HG02610 (cell line): Measurements from ENCODE around the gene PIM3.

Source experiments
- ATAC-seq: cut with Tn5 transposase; IDR thresholded peaks from one replicate; pipeline ENCODE4 v1.9.1; 2021; ENCODE audit warnings: mild to moderate bottlenecking, moderate library complexity; ENCODE audit not compliant: unreplicated experiment

PIM3 gene

DNA sequence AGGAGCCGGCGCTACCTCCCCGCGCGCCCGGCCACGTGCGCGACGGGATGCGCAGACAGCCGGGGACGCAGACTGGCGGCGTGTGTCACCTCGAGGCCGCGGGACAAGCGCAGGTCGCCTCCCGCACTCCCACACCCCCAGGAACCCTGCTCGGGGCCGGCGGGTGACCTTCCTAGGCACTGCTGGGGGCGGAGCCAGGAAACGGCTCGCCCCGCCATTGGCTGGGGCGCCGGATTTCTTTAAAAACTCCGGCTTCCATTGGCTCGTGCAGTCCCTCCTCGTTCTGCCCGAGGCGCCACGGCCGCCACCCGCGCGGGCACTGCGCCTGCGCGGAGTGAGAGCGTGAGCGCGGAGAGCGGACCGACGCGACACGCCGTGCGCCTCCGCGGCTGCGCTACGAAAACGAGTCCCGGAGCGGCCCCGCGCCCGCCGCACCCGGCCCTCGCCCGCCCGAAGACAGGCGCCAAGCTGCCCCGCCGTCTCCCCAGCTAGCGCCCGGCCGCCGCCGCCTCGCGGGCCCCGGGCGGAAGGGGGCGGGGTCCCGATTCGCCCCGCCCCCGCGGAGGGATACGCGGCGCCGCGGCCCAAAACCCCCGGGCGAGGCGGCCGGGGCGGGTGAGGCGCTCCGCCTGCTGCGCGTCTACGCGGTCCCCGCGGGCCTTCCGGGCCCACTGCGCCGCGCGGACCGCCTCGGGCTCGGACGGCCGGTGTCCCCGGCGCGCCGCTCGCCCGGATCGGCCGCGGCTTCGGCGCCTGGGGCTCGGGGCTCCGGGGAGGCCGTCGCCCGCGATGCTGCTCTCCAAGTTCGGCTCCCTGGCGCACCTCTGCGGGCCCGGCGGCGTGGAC lies at the start of gene PIM3:
PIM3 (plus strand) TSS at position 614 of the 846 bp plus-strand sequence; CDS start at position 790, 176 bp downstream.
- ATAC-seq: peak; percentile 60

DNA sequence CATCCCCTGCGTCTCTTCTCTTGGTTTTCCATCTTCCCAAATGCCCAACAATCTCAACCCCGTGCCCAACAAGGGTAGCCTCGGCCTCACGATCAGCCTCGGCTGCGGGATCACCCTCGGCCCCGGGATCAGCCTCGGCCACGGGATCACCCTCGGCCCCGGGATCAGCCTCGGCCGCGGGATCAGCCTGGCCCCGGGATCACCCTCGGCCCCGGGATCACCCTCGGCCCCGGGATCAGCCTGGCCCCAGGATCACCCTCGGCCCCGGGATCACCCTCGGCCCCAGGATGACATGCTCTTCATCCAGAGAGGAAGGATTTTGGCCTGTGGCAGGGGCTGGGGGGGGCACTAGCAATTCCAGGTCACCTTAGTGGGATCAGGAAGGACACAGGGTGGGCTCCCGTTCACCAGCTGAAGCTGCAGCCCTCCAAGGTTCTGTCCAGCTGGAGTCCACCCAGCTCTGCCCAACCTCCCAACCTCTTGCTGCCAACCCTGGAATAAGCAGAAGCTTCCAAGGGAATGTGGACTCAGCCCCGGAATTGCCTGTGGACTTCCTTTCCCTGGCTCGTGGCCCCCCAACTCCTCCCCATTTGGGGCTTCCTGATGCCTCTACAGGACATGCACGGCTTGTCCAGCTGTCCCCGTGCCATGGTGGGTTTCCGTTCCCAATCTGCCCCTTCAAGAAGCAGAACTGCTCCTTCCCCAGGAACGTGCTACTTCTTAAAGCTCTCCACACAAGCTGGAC lies 48.5 kb upstream of the PIM3 start:
- no peak for ATAC-seq

DNA sequence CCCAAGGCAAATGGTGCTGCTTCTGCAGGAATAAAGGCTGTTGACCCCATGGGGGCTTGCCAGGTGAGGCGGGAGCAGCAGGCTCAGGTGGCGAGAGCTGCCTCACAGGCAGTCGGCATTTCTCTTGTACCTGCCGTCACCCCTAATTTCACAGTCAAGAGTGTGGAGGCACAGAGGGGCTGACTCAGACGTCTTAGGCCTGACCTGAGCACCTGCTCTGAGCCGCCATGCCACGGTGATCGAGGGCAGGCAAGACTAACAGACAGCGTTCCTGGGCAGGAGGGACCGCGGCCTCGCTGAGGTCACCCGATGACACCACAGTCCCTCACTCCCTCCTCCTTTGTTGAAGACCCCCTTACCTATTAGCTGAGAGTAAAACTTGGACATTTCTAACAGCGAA lies 47.5 kb upstream of the PIM3 start:
- ATAC-seq: no peak

DNA sequence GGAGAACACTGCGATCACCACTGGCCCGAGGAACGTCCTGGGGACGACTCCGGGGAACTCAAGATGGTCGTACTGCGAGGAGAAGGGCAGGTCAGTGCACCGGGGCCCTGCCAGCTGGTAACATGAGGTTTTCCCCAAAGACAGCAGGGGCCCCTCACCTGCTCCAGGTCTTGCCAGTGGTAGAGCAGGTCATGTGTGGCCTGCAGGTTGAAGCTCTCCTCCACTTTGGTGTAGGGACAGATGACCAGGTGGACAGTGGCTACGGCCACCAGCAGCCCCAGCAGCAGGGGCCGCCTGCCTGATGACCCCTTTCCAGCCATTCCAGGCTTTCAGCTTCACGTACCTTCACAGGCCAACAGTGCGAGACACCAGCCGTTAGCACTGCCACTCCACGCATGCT lies 47.1 kb upstream of the PIM3 start:
- ATAC-seq: no peak

DNA sequence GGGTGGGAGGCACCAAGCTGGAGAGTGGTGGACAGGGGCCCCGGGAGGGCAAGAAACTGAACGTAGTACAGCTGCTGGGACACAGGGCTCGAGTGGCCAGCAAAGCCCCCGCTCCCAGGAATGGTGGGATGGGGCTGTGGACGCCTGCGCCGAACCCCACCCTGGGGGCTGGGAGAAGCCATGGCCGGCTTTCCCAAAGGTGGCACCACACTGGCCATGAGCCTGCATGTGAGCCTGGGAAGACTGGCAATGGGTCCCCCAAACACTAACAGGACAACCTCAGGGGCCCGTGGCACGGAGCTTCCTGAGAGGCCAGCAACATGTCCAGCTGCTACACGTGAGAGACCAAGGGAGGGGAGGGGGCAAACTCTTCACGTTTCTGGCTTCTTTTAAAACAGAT lies 46.3 kb upstream of the PIM3 start:
- ATAC-seq: no peak

DNA sequence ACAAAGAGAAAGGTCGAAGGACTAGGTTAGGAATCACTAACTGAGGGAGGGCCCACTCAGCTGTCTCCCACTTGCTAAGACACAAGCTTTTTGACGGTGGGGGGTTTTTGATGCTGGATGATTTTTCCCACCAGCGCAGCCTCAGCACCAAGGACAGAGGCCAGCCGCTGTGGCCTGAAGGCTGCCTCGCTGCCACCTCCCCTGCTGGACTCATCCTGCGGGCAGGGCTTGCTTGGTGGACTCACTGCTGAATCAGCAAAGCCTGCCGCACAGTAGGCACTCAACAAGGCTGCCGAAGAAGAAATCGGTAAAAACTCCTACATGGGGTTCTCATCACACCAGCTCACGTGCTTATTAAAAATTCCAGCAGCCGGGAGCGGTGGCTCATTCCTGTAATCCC lies 45.0 kb upstream of the PIM3 start:
- ATAC-seq: no peak

DNA sequence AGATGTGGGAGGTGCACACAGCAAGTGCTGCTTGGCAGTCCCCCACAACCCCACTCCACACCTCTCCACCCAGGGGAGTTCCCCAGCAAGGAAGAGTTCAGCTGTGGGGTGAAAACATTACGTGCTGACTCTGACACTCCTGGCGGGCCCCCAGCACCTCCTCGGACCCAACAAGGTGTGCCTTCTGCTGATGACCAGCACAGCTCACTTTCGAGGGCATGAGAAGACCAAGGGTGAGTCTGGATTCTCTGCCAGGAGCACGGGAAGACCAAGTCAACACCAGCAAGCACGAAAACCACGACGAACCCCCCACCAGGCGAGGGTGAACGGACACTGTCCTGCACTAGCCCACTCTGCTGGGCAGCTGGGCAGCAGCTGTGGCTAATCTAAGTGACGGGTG lies 43.7 kb upstream of the PIM3 start:
- no peak for ATAC-seq

DNA sequence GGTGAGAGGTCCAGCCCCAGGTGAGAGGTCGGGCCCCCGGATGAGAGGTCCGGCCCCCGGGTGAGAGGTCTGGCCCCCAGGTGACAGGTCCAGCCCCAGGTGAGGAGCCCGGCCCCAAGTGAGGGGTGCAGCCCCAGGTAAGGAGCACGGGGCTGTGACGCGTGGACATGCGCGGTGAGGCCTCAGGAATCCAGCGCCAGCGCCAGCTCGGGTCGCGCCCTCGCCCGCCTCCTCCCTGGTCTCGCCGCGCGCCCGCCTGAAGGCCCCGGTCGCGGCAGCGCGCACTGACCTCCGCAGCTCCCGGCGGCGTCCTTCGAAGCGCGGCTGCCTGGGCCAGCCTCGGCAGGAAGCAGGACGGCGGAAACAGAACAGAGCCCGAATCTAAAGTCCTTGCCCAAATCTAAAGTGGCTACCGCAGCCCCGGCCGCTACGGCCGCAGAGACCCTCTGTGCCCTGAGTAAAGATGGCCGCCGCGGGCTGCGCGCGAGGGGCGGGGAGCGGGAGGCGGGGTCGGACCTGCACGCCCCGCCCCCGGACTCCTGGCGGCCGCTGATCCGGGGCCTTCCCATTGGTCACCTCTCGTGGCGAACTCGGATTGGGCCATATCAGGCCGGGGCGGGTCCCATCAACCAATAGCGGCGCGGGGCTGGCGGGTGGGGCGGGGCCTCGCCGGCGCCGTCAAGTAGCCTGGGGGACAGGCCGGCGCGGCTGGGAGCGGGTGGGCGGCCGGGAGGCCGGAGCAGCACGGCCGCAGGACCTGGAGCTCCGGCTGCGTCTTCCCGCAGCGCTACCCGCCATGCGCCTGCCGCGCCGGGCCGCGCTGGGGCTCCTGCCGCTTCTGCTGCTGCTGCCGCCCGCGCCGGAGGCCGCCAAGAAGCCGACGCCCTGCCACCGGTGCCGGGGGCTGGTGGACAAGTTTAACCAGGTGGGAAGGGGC lies 42.3 kb upstream of the PIM3 start, which contains the start of the genes ALG12 and CRELD2:
ALG12 (minus strand) TSS at position 465 of the 937 bp plus-strand sequence. CDS start 4,673 bp downstream, outside the sequence.
CRELD2 (plus strand) TSS at position 661 of the 937 bp plus-strand sequence; CDS start at position 797, 136 bp downstream.
- peak; percentile 89 for ATAC-seq

DNA sequence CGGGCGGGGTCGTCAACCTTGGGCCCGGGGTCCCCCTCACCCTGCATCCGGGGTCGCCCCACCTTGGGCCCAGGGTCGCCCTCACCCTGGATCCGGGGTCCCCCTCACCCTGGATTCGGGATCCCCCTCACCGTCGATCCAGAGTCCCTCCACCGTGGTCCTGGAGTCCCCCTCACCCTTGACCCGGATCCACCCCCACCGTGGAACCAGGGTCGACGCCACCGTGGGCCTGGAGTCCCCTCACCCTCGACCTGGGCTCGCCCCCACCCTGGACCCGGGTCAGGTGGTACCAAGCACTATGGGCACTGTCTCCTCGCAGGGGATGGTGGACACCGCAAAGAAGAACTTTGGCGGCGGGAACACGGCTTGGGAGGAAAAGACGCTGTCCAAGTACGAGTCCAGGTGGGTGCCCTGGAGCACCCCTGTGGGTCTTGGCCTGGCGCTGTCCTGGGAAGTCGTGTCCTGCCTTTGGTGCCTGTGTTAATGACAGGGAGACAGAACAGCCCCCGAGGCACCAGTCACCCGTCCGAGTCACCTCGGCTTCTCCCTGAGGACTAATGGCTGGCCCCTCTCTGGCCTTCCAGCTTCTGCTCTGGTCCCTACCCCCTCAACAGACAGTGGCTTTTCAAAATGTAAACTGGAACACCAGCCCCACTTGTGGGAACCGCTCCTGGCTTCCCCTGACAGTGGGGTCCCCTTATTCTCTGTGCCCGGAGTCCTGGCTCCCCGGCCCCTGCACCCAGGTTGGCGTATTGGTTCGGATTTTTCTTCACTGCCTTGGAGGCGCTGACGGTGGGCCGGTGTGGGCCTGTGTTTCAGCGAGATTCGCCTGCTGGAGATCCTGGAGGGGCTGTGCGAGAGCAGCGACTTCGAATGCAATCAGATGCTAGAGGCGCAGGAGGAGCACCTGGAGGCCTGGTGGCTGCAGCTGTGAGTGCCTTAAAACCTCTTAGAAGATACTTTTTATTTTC lies 41.4 kb upstream of the PIM3 start:
- no peak for ATAC-seq

DNA sequence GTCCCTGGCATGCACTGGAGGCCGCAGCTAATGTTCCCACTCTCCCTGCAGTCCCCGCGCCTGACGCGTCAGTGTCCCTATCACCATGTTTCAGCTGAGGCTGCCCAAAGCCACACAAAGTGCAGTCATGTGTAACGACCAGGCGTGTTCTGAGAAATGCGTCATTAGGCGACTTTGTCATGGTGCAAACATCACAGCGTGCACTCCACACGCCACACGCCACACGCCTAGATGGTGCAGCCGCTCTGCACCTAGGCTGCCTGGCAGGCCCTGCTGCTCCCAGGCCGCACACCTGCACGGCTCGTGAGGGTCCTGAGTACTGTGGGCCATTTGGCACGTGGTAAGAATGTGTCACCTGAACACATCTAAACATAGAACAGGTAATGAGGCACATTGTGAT lies 39.7 kb upstream of the PIM3 start:
- ATAC-seq: no peak

DNA sequence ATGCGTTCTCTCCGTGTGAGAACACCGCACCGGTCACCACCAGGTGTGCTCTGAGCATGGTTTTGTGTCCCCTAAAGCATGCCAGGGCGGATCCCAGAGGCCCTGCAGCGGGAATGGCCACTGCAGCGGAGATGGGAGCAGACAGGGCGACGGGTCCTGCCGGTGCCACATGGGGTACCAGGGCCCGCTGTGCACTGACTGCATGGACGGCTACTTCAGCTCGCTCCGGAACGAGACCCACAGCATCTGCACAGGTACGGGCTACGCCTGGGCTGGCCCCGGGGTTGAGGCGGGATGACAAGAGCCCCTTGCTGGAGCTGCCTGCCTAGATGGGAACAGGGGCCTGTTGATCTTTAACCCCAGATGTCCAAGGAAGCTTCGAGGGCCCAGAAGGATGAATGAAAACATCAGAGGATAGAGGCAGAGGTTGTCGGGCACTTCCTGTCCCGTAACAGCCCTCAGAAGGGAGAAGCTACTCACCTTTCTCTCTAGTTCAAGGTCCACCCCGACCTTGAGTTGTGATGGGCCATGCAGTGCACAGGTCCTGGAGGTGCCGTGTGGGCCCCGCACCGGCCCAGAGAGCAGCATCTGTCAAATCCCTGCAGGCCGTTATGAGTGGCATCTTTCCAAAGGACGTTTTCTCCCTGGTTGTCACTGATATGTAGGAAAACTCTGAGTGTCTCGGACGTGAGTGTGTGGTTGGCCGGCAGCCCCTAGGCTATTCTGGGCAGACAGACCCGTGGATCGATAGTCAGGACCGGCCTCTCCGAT lies 38.9 kb upstream of the PIM3 start:
- no peak for ATAC-seq

DNA sequence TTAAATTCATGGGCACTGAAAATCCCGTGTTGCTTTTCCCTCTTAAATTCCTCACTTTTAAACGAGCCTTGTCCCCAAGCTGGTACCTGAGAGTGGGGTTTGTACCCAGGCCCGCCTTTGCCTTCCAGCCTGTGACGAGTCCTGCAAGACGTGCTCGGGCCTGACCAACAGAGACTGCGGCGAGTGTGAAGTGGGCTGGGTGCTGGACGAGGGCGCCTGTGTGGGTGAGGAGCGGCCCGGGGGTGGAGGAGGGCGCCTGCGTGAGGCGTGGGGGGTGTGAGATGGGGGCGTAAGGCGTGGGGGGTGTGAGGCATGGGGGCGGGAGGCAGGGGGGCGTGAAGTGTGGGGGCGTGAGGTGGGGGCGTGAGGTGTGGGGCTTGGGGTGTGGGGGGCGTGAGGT lies 38.1 kb upstream of the PIM3 start:
- ATAC-seq: no peak

DNA sequence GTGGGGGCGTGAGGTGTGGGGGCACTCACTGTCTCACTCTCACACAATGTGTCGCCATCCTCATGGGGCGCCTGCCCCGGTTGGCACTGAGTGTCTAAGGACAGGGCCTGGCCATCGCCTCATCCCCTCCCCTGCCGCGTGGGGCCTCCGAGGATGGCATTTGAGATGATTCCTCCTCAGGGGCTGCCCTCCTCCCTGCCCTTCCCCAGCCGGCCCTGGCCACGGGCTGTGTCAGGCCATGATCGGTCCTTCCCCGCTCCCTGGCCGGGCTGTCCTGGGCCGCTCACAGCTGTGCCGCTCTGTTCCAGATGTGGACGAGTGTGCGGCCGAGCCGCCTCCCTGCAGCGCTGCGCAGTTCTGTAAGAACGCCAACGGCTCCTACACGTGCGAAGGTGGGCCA lies 37.6 kb upstream of the PIM3 start:
- ATAC-seq: no peak

DNA sequence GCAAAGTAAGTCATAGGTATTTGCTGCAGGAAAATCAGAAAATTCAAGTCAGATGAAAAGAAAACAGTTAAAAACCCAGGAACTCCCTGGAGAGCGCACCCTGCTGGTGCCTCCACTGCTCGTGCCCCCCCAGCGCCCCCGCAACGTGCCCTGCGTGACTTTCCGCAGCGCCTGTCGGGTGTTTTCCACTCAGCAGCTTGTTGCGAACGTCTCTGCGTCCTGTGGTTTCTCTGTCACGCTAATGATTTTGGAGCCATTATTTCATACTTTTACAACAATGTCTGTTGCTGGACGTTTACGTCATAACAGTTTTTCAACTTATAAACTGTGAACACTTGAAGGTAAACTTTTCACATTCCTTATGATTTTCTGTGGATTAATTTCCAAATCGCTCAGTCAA lies 37.1 kb upstream of the PIM3 start:
- ATAC-seq: no peak

DNA sequence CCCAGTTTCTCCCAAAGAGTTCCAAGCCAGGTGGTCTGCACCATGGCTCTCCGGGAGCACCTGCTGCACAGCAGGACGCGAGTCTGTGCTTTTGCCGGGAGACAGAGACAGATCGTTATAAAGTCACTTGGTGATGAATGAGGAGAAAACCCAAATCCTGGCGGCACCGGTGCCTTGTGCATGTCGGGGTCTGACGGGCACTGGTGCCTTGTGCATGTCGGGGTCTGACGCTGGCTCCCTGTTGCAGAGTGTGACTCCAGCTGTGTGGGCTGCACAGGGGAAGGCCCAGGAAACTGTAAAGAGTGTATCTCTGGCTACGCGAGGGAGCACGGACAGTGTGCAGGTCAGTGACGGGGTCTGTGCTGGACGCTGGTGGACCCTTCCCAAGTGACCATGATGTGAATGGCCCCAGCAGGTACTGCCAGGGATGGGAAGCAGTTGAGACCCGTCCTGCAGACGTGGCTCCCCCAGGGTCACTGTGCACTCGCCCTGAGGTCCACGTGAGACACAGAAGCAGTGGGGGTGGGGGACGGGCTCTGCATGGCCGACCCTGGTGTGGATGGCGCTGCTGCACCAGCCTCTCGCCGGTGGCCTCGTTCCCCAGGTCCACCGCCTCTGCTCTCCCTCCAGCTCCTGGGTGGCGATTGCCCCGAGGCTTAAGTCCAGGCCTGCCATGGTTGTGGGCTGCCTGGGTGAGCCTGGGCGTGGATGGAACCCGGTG lies 36.3 kb upstream of the PIM3 start:
- ATAC-seq: no peak

DNA sequence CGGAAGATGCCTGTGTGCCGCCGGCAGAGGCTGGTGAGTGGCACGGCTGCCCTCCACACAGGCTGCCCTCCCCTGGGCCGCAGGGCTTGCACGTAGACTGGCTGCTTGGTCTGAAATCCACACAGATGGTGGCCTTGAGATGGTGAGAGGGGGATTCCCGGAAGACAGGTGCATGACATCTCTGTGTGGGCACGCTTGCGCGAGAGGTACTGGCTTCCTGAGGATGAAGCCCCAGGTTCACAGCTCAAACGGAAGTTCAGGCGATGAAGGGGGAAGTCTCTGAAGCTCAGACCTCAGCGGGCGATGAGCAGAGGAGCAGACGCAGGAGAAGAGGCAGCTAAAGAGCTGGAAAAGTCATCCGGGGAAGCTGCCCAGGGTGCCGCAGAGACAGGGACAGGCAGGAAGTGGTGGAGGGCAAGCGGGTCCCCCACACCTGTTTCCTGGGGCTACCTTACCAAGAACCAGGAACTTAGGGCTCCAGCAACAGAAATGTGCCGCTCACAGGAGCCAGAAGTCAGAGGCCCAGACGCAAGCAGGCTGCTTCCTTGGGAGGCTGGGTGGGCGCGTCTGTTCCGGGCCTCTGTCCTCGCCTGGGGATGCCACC lies 34.9 kb upstream of the PIM3 start:
- ATAC-seq: no peak

DNA sequence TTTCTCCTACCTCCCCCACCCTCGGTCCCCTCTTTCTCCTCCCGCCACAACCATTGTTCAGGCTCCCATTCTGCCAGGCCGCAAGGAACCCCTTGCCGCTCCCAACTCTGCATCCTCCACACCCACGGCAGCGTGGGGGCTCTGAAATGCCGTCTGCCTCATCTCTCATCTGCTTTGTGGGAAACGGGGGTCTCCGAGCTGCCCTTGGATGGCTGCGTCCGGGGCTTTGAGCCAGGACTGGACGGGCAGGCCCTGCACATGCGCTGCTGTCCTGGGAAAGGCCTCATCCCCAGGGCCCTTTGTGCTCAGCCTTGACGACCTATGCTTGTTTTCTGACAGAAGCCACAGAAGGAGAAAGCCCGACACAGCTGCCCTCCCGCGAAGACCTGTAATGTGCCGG lies 33.7 kb upstream of the PIM3 start:
- no peak for ATAC-seq
